HepG2 (cell line): ENCODE data around the gene MEG3. TPM values are rescaled to one million over a fixed set of nuclear protein-coding genes. Genes with fewer than 3 reads are reported as not detected.

Experiments
- DDIT3 ChIP-seq: sonication (generic); formaldehyde crosslinking; IDR thresholded peaks from 2 replicates; pipeline ENCODE4 v1.4.0; 2020; ENCODE audit warnings: mild to moderate bottlenecking, missing genetic modification reagents
- EED ChIP-seq: sonication (generic); formaldehyde crosslinking; IDR thresholded peaks from 2 replicates; pipeline ENCODE4 v1.5.0; 2020; ENCODE audit warnings: mild to moderate bottlenecking, missing genetic modification reagents
- MATR3 ChIP-seq: sonication (generic); formaldehyde crosslinking; IDR thresholded peaks from 2 replicates; pipeline ENCODE4 v1.4.0; 2020; ENCODE audit warnings: missing genetic modification reagents
- MEIS1 ChIP-seq: sonication (generic); formaldehyde crosslinking; IDR thresholded peaks from 2 replicates; pipeline ENCODE4 v1.9.0; 2021; ENCODE audit warnings: mild to moderate bottlenecking, missing genetic modification reagents, moderate library complexity, borderline replicate concordance
- RORA ChIP-seq: sonication (generic); formaldehyde crosslinking; IDR thresholded peaks from 2 replicates; pipeline ENCODE4 v1.5.0; 2020; ENCODE audit warnings: mild to moderate bottlenecking, missing genetic modification reagents, moderate library complexity
- SMAD1 ChIP-seq: sonication (generic); formaldehyde crosslinking; IDR thresholded peaks from 2 replicates; pipeline ENCODE4 v1.4.0; 2020; ENCODE audit warnings: missing genetic modification reagents, low read depth, mild to moderate bottlenecking, borderline replicate concordance
- SOX5 ChIP-seq: IDR thresholded peaks from 2 replicates; pipeline ENCODE4 v1.6.1; 2016; ENCODE audit warnings: borderline replicate concordance
- ZBTB8A ChIP-seq: sonication (generic); formaldehyde crosslinking; IDR thresholded peaks from 2 replicates; pipeline ENCODE4 v1.4.0; 2020; ENCODE audit warnings: mild to moderate bottlenecking, low read depth, missing genetic modification reagents, borderline replicate concordance
- ZFYVE20 ChIP-seq: sonication (generic); formaldehyde crosslinking; IDR thresholded peaks from 2 replicates; pipeline ENCODE4 v1.8.0; 2023; ENCODE audit warnings: low read depth, mild to moderate bottlenecking, moderate library complexity, missing genetic modification reagents, borderline replicate concordance
- ZNF121 ChIP-seq: sonication (generic); formaldehyde crosslinking; IDR thresholded peaks from 2 replicates; pipeline ENCODE4 v1.5.0; 2020; ENCODE audit warnings: mild to moderate bottlenecking, missing genetic modification reagents
- ZNF205 ChIP-seq: IDR thresholded peaks from 2 replicates; pipeline ENCODE4 v1.6.1; 2018; ENCODE audit warnings: missing biosample characterization, missing genetic modification reagents
- ZSCAN29 ChIP-seq: sonication (generic); formaldehyde crosslinking; conservative IDR thresholded peaks from 2 replicates; pipeline ENCODE4 v1.4.0; 2020; ENCODE audit warnings: mild to moderate bottlenecking, missing genetic modification reagents
- polyA plus RNA-seq, 8 experiments: library from polyadenylated mRNA; depleted of rRNA in 3 of 8; stranded (reverse) in 7 of 8; unstranded in 1 of 8; fragments of >200 nt; fragmentation: Illumina TruSeq in 4 of 8; extraction: Trizol in 4 of 8; gene quantifications; 2 replicates each; pipeline versions ENCODE4 v1.2.1 to v1.2.3, GENCODE V29; 2011 to 2016; ENCODE audit warnings: low read depth in 4 of 8, missing spikeins in 1 of 8, mixed read lengths in 1 of 8; ENCODE audit not compliant: insufficient read depth in 1 of 8
- total RNA-seq, 5 experiments: library from RNA; depleted of rRNA; stranded (reverse); fragments of >200 nt; fragmentation: Illumina TruSeq; extraction: Trizol; gene quantifications; 2 replicates each; pipeline ENCODE4 v1.2.3, GENCODE V29; 2016; ENCODE audit warnings: low read depth in 1 of 5
- TF ChIP-seq, protein P1 (sequence below): sonication (generic); formaldehyde crosslinking; IDR thresholded peaks from one replicate; pipeline ENCODE4 v1.5.1; 2020; ENCODE audit warnings: mild to moderate bottlenecking, missing genetic modification reagents; ENCODE audit errors: not compliant biosample characterization
- TF ChIP-seq, protein P2 (sequence below): sonication (generic); formaldehyde crosslinking; IDR thresholded peaks from 2 replicates; pipeline ENCODE4 v1.8.0; 2022; ENCODE audit warnings: missing genetic modification reagents, mild to moderate bottlenecking, moderate library complexity, borderline replicate concordance
- TF ChIP-seq, protein P3 (sequence below): sonication (generic); formaldehyde crosslinking; IDR thresholded peaks from 2 replicates; pipeline ENCODE4 v1.8.0; 2022; ENCODE audit warnings: missing genetic modification reagents, mild to moderate bottlenecking, inconsistent platforms, borderline replicate concordance

Gene MEG3
- total and polyA plus RNA-seq, 2 of the 13 experiments (the other 11 are each of a cell fraction or from before 2014, with no cell fraction given) = 0.17 TPM; not detected in 1

- TF ChIP-seq, protein P1, sequence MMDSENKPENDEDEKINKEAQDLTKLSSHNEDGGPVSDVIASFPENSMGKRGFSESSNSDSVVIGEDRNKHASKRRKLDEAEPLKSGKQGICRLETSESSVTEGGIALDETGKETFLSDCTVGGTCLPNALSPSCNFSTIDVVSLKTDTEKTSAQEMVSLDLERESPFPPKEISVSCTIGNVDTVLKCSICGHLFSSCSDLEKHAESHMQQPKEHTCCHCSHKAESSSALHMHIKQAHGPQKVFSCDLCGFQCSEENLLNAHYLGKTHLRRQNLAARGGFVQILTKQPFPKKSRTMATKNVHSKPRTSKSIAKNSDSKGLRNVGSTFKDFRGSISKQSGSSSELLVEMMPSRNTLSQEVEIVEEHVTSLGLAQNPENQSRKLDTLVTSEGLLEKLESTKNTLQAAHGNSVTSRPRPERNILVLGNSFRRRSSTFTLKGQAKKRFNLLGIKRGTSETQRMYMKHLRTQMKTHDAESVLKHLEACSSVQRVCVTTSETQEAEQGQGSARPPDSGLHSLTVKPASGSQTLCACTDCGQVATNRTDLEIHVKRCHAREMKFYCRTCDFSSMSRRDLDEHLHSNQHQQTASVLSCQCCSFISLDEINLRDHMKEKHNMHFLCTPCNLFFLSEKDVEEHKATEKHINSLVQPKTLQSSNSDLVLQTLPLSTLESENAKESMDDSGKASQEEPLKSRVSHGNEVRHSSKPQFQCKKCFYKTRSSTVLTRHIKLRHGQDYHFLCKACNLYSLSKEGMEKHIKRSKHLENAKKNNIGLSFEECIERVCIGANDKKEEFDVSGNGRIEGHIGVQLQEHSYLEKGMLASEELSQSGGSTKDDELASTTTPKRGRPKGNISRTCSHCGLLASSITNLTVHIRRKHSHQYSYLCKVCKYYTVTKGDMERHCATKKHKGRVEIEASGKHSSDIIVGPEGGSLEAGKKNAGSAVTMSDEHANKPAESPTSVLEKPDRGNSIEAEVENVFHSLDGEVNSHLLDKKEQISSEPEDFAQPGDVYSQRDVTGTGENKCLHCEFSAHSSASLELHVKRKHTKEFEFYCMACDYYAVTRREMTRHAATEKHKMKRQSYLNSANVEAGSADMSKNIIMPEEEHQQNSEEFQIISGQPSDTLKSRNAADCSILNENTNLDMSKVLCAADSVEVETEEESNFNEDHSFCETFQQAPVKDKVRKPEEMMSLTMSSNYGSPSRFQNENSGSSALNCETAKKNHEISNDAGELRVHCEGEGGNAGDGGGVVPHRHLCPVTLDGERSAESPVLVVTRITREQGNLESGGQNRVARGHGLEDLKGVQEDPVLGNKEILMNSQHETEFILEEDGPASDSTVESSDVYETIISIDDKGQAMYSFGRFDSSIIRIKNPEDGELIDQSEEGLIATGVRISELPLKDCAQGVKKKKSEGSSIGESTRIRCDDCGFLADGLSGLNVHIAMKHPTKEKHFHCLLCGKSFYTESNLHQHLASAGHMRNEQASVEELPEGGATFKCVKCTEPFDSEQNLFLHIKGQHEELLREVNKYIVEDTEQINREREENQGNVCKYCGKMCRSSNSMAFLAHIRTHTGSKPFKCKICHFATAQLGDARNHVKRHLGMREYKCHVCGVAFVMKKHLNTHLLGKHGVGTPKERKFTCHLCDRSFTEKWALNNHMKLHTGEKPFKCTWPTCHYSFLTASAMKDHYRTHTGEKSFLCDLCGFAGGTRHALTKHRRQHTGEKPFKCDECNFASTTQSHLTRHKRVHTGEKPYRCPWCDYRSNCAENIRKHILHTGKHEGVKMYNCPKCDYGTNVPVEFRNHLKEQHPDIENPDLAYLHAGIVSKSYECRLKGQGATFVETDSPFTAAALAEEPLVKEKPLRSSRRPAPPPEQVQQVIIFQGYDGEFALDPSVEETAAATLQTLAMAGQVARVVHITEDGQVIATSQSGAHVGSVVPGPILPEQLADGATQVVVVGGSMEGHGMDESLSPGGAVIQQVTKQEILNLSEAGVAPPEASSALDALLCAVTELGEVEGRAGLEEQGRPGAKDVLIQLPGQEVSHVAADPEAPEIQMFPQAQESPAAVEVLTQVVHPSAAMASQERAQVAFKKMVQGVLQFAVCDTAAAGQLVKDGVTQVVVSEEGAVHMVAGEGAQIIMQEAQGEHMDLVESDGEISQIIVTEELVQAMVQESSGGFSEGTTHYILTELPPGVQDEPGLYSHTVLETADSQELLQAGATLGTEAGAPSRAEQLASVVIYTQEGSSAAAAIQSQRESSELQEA (CRISPR knock-in tag) = peak; percentile 24
- TF ChIP-seq SOX5 (no peak), ZNF121 (CRISPR knock-in tag) (no peak), ZSCAN29 (no peak), EED (no peak), RORA (no peak), ZBTB8A (CRISPR knock-in tag) (no peak), ZNF205 (CRISPR knock-in tag) (no peak), DDIT3 (CRISPR knock-in tag) (no peak), SMAD1 (CRISPR knock-in tag) (no peak), ZFYVE20 (0 out of 2 replicates have a peak, but pooled peaks have one; percentile 69), MEIS1 (CRISPR knock-in tag) (no peak), MATR3 (CRISPR knock-in tag) (no peak)
- TF ChIP-seq, protein P2, sequence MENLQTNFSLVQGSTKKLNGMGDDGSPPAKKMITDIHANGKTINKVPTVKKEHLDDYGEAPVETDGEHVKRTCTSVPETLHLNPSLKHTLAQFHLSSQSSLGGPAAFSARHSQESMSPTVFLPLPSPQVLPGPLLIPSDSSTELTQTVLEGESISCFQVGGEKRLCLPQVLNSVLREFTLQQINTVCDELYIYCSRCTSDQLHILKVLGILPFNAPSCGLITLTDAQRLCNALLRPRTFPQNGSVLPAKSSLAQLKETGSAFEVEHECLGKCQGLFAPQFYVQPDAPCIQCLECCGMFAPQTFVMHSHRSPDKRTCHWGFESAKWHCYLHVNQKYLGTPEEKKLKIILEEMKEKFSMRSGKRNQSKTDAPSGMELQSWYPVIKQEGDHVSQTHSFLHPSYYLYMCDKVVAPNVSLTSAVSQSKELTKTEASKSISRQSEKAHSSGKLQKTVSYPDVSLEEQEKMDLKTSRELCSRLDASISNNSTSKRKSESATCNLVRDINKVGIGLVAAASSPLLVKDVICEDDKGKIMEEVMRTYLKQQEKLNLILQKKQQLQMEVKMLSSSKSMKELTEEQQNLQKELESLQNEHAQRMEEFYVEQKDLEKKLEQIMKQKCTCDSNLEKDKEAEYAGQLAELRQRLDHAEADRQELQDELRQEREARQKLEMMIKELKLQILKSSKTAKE = 0 out of 2 replicates have a peak, but pooled peaks have one; percentile 18
- TF ChIP-seq, protein P3, sequence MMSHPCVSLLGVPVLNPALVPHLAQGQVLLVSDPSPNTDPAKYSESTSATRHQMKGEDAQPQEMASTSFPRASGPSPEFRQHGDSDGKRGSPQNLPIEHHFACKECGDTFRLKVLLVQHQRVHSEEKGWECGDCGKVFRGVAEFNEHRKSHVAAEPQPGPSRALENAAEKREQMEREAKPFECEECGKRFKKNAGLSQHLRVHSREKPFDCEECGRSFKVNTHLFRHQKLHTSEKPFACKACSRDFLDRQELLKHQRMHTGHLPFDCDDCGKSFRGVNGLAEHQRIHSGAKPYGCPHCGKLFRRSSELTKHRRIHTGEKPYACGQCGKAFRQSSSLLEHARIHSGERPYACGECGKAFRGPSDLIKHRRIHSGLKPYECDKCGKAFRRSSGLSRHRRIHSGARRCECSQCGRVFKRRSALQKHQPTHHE = no peak
These were observed 6.0 kb upstream of the MEG3 start (continued) for GRCh38 chr14:100819829-100820475.
